WTC11 (cell line): Measurements from ENCODE around the gene ETFB.

Experiments
- ATF6 ChIP-seq: sonication (generic); formaldehyde crosslinking; IDR thresholded peaks from 2 replicates; pipeline ENCODE4 v1.8.1; 2023; ENCODE audit warnings: mild to moderate bottlenecking, missing genetic modification reagents
- IRF1 ChIP-seq: sonication (generic); formaldehyde crosslinking; IDR thresholded peaks from 2 replicates; pipeline ENCODE4 v1.8.0; 2023; ENCODE audit warnings: missing genetic modification reagents
- JUN ChIP-seq: sonication (generic); formaldehyde crosslinking; IDR thresholded peaks from 2 replicates; pipeline ENCODE4 v1.8.0; 2023; ENCODE audit warnings: mild to moderate bottlenecking, missing genetic modification reagents
- KAT7 ChIP-seq: sonication (generic); formaldehyde crosslinking; IDR thresholded peaks from 2 replicates; pipeline ENCODE4 v1.8.1; 2023; ENCODE audit warnings: missing genetic modification reagents, mild to moderate bottlenecking, borderline replicate concordance
- NFYB ChIP-seq: sonication (generic); formaldehyde crosslinking; conservative IDR thresholded peaks from 2 replicates; pipeline ENCODE4 v1.8.0; 2022; ENCODE audit warnings: low read depth, missing genetic modification reagents
- TEAD1 ChIP-seq: sonication (generic); formaldehyde crosslinking; IDR thresholded peaks from 2 replicates; pipeline ENCODE4 v1.8.0; 2022; ENCODE audit warnings: mild to moderate bottlenecking, missing genetic modification reagents
- TF ChIP-seq, protein P1 (sequence below): fragments of 200-600 bp; IDR thresholded peaks from 2 replicates; pipeline ENCODE4 v1.8.0; 2022; ENCODE audit warnings: antibody characterized with exemption

GRCh38 chr19:51365965-51366388, at the start of gene ETFB:
- no peak for TF ChIP-seq KAT7 (CRISPR knock-in tag)
- TF ChIP-seq IRF1 (CRISPR knock-in tag): no peak
- TF ChIP-seq, protein P1, sequence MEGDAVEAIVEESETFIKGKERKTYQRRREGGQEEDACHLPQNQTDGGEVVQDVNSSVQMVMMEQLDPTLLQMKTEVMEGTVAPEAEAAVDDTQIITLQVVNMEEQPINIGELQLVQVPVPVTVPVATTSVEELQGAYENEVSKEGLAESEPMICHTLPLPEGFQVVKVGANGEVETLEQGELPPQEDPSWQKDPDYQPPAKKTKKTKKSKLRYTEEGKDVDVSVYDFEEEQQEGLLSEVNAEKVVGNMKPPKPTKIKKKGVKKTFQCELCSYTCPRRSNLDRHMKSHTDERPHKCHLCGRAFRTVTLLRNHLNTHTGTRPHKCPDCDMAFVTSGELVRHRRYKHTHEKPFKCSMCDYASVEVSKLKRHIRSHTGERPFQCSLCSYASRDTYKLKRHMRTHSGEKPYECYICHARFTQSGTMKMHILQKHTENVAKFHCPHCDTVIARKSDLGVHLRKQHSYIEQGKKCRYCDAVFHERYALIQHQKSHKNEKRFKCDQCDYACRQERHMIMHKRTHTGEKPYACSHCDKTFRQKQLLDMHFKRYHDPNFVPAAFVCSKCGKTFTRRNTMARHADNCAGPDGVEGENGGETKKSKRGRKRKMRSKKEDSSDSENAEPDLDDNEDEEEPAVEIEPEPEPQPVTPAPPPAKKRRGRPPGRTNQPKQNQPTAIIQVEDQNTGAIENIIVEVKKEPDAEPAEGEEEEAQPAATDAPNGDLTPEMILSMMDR: no peak
- no peak for TF ChIP-seq ATF6 (CRISPR knock-in tag)
- 0 out of 2 replicates have a peak, but pooled peaks have one; percentile 9 for TF ChIP-seq TEAD1 (CRISPR knock-in tag)
- TF ChIP-seq NFYB (CRISPR knock-in tag): no peak
- no peak for TF ChIP-seq JUN (CRISPR knock-in tag)
